GM12874 (cell line): ENCODE results near the gene TRMT112.

ENCODE experiments used
- CTCF ChIP-seq: IDR thresholded peaks from 2 replicates; pipeline ENCODE4 v1.5.1; 2011; ENCODE audit warnings: low read depth, mild to moderate bottlenecking, control low read depth, low read length, moderate library complexity; ENCODE audit not compliant: insufficient read depth

The TRMT112 gene

GRCh38 chr11:64341851-64342791 is 24.8 kb upstream of the TRMT112 start:
- TF ChIP-seq CTCF: peak; percentile 42

GRCh38 chr11:64341429-64341828 is 24.1 kb upstream of the TRMT112 start:
- no peak for TF ChIP-seq CTCF

- no peak for TF ChIP-seq CTCF
These were observed 23.4 kb upstream of the TRMT112 start for GRCh38 chr11:64340671-64341335.

- no peak for TF ChIP-seq CTCF
These were observed 22.5 kb upstream of the TRMT112 start, which contains the start of gene CCDC88B for GRCh38 chr11:64339754-64340408. CCDC88B (plus strand) TSS chr11:64340204; CDS start chr11:64340267, 63 bp downstream.

GRCh38 chr11:64339286-64339685 is 21.9 kb upstream of the TRMT112 start:
- no peak for TF ChIP-seq CTCF

GRCh38 chr11:64338716-64339115 is 21.4 kb upstream of the TRMT112 start:
- no peak for TF ChIP-seq CTCF
